Fibroblast of lung (primary cell): Measurements from ENCODE around the gene SLC9A3. TPM values are rescaled to one million over a fixed set of nuclear protein-coding genes. Genes with fewer than 3 reads are reported as not detected.
"Not testable (repeated sequence)": the region's sequence is repeated elsewhere in the genome, so short reads cannot be mapped to it uniquely, and the experiment has no call there.

Experiments
- DNase-seq, 2 donors: peaks; one replicate each; pipeline versions ENCODE4 v3.0.0 to v3.0.0-alpha.2; 2010; ENCODE audit warnings: low read depth in 2 of 2
- H2AFZ ChIP-seq: 2 replicates; pipeline ENCODE4 v1.5.1; 2012; ENCODE audit warnings: low read length, control low read depth, inconsistent platforms
- H3K27ac ChIP-seq: 2 replicates; pipeline ENCODE4 v1.5.1; 2011; ENCODE audit warnings: low read length, control low read depth; ENCODE audit not compliant: insufficient read depth
- H3K27me3 ChIP-seq: 2 replicates; pipeline ENCODE4 v1.5.1; 2011; ENCODE audit warnings: mild to moderate bottlenecking, low read length; ENCODE audit not compliant: control insufficient read depth, insufficient read depth
- H3K36me3 ChIP-seq: 2 replicates; pipeline ENCODE4 v1.5.1; 2011; ENCODE audit warnings: low read length; ENCODE audit not compliant: control insufficient read depth, insufficient read depth
- H3K4me1 ChIP-seq: 2 replicates; pipeline ENCODE4 v1.5.1; 2011; ENCODE audit warnings: low read length; ENCODE audit not compliant: control insufficient read depth, insufficient read depth; ENCODE audit errors: extremely low read depth
- H3K4me2 ChIP-seq: 2 replicates; pipeline ENCODE4 v1.5.1; 2011; ENCODE audit warnings: low read length, control low read depth; ENCODE audit not compliant: insufficient read depth; ENCODE audit errors: extremely low read depth
- H3K4me3 ChIP-seq, 4 experiments: fragments of 200-600 bp in 1 of 4; sonication (generic) in 1 of 4; replicated peaks in 1 of 4; 2 replicates each; pipeline ENCODE4 v1.5.1; 2011 to 2016; ENCODE audit warnings: low read length in 4 of 4, low read depth in 3 of 4, mild to moderate bottlenecking in 3 of 4, control low read depth in 2 of 4, inconsistent platforms in 1 of 4, mixed read lengths in 1 of 4; ENCODE audit not compliant: insufficient read depth in 1 of 4; ENCODE audit errors: control extremely low read depth in 1 of 4
- H3K79me2 ChIP-seq: 2 replicates; pipeline ENCODE4 v1.5.1; 2012; ENCODE audit warnings: mild to moderate bottlenecking, low read length, inconsistent platforms; ENCODE audit not compliant: control insufficient read depth, insufficient read depth
- H3K9ac ChIP-seq: 2 replicates; pipeline ENCODE4 v1.5.1; 2011; ENCODE audit warnings: mild to moderate bottlenecking, low read length, control low read depth; ENCODE audit not compliant: insufficient read depth
- H3K9me3 ChIP-seq: 2 replicates; pipeline ENCODE4 v1.5.1; 2012; ENCODE audit warnings: low read depth, low read length; ENCODE audit not compliant: control insufficient read depth, insufficient read depth
- H4K20me1 ChIP-seq: 2 replicates; pipeline ENCODE4 v1.5.1; 2011; ENCODE audit warnings: low read length; ENCODE audit not compliant: control insufficient read depth, insufficient read depth; ENCODE audit errors: extremely low read depth
- EZH2 ChIP-seq: IDR thresholded peaks from 2 replicates; pipeline ENCODE4 v1.5.1; 2012; ENCODE audit warnings: low read length, control low read depth, mild to moderate bottlenecking; ENCODE audit errors: missing control alignments
- polyA plus RNA-seq, 2 donors: library from polyadenylated mRNA; depleted of rRNA in 1 of 2; stranded (reverse) in 1 of 2; unstranded in 1 of 2; fragments of >200 nt; gene quantifications; 2 replicates each; pipeline ENCODE4 v1.2.1, GENCODE V29; 2011 to 2012; ENCODE audit warnings: missing spikeins in 1 of 2
- total RNA-seq: library from RNA; depleted of rRNA; stranded (reverse); fragments of >200 nt; gene quantifications from 2 replicates; pipeline ENCODE4 v1.2.1, GENCODE V29; 2014
- TF ChIP-seq, protein P1 (sequence below), 2 donors: IDR thresholded peaks in 1 of 2; conservative IDR thresholded peaks in 1 of 2; 1 replicate in 1 of 2; 2 replicates in 1 of 2; pipeline ENCODE4 v1.5.1; 2011 to 2012; ENCODE audit warnings: low read length in 2 of 2, control low read depth in 1 of 2, inconsistent platforms in 1 of 2, low read depth in 1 of 2, mild to moderate bottlenecking in 1 of 2

The SLC9A3 gene
- total and polyA plus RNA-seq, 2 donors (not counting 1 experiment from before 2014, with no cell fraction given), result 0.50 to 0.84 TPM

DNA sequence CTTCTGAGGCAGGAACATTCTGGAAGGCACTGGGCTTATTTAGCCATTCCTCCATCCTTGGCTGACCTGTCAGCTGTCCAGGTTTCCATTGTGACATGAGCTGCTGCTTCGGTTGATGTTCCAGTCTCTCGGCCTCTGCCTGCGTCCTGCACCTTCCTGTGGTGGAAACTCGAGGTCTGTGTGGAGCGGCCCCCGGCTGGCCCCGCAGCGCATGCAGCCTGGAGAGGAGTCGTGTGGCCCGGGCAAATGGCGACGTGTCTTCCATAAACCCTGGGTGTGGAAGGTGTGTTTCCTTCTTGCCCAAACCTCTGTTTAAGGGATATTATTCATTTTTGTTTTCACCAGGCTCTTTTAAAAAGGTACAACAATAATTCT lies 36.5 kb upstream of the SLC9A3 start:
- H3K4me1 ChIP-seq, result no peaks in the 10 kb centered on the region
- no peaks in the 10 kb centered on the region for H4K20me1 ChIP-seq
- H3K27me3 ChIP-seq, result peaks cover 5% of the 10 kb centered on the region
- no peak overlapping the region for H3K4me2 ChIP-seq
- no peak overlapping the region for H3K4me3 ChIP-seq
- H3K9me3 ChIP-seq, result no peaks in the 10 kb centered on the region
- H2AFZ ChIP-seq, result no peak overlapping the region
- no peak overlapping the region for H3K27ac ChIP-seq
- no peak for DNase-seq
- H3K79me2 ChIP-seq, result no peaks in the 10 kb centered on the region
- no peak overlapping the region for H3K9ac ChIP-seq
- H3K36me3 ChIP-seq, result no peaks in the 10 kb centered on the region
- no peak for TF ChIP-seq EZH2
- TF ChIP-seq, protein P1, sequence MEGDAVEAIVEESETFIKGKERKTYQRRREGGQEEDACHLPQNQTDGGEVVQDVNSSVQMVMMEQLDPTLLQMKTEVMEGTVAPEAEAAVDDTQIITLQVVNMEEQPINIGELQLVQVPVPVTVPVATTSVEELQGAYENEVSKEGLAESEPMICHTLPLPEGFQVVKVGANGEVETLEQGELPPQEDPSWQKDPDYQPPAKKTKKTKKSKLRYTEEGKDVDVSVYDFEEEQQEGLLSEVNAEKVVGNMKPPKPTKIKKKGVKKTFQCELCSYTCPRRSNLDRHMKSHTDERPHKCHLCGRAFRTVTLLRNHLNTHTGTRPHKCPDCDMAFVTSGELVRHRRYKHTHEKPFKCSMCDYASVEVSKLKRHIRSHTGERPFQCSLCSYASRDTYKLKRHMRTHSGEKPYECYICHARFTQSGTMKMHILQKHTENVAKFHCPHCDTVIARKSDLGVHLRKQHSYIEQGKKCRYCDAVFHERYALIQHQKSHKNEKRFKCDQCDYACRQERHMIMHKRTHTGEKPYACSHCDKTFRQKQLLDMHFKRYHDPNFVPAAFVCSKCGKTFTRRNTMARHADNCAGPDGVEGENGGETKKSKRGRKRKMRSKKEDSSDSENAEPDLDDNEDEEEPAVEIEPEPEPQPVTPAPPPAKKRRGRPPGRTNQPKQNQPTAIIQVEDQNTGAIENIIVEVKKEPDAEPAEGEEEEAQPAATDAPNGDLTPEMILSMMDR (conservative IDR thresholded peaks at IDR 0.05 in 1 of 2, IDR thresholded peaks at IDR 0.05 in 1 of 2; ENCODE audit: low read depth in 1 of 2, low read length in 2 of 2), result no peak

DNA sequence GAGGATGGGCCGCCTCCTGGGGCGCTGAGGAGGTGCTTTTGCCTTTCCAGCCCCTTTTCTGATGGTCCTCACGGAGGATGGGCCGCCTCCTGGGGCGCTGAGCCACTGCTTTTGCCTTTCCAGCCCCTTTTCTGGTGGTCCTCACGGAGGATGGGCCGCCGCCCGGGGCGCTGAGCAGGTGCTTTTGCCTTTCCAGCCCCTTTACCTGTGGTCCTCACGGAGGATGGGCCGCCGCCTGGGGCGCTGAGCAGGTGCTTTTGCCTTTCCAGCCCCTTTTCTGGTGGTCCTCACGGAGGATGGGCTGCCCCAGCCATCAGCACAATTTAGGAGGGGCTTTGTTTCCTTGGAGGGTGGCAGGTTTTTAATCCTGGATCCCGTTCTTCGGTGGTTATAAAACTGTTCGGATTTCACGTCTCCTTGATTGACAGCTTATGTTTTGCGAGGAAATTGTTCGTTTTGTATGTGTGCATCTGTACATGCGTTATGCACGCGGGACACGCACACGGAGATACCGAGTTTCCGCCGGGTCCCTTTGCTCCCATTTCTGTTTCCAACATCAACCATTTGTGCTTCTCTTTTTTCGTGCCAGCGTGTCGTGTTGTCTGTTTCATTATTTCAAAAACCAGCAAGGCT lies 34.7 kb upstream of the SLC9A3 start:
- no peaks in the 10 kb centered on the region for H3K9me3 ChIP-seq
- TF ChIP-seq, protein P1 (conservative IDR thresholded peaks at IDR 0.05 in 1 of 2, IDR thresholded peaks at IDR 0.05 in 1 of 2; ENCODE audit: low read depth in 1 of 2, low read length in 2 of 2), result no peak
- TF ChIP-seq EZH2, result no peak
- no peak overlapping the region for H3K4me3 ChIP-seq
- DNase-seq, result no peak
- H3K27me3 ChIP-seq, result peaks cover 3% of the 10 kb centered on the region
- H3K4me2 ChIP-seq, result no peak overlapping the region
- H3K27ac ChIP-seq, result no peak overlapping the region
- no peak overlapping the region for H3K9ac ChIP-seq
- no peak overlapping the region for H2AFZ ChIP-seq
- no peaks in the 10 kb centered on the region for H3K4me1 ChIP-seq
- H3K36me3 ChIP-seq, result no peaks in the 10 kb centered on the region
- no peaks in the 10 kb centered on the region for H3K79me2 ChIP-seq
- no peaks in the 10 kb centered on the region for H4K20me1 ChIP-seq

DNA sequence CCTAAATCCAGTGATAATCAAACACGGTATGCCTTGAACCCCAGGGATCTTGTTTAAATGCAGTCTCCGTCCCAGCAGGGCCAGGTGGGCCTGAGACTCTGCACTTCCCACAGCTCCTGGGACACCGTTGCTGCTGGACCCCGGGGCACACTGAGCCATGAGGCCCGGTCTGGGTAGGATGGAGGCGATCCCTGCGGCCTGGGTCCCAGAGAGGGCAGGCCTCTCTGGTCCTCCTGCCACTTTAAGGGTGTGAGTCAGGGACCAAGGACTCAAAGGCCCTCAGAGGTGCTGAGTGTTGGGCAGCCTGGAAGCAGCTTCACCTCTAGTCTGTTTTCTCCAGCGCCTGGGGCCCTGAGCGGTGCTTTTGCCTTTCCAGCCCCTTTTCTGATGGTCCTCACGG lies 34.1 kb upstream of the SLC9A3 start:
- no peak overlapping the region for H2AFZ ChIP-seq
- no peak for DNase-seq
- H3K4me2 ChIP-seq, result no peak overlapping the region

DNA sequence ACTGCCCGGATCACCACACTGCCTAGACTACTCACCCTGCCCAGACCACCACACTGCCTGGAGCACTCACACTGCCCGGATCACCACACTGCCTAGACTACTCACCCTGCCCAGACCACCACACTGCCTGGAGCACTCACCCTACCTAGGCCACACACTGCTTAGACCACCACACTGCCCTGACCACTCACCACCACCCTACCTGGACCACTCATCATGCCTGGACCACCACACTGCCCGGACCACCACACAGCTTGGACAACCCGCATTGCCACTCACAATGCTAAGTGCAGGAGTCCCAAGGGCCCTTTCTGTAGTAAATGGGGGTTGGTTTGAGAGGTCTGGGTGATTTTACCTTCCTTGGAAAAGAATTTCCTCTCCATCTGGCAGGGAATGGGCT lies 33.7 kb upstream of the SLC9A3 start:
- DNase-seq, H3K9me3 ChIP-seq, H2AFZ ChIP-seq, H3K36me3 ChIP-seq, H3K27me3 ChIP-seq, H3K9ac ChIP-seq, H3K79me2 ChIP-seq, H3K4me1 ChIP-seq, H3K27ac ChIP-seq, H3K4me3 ChIP-seq, H3K4me2 ChIP-seq, H4K20me1 ChIP-seq: not testable (repeated sequence)

More for the DNA sequence above, 34.1 kb upstream of the SLC9A3 start:
- Histone ChIP-seq H3K4me3 (no peak overlapping the region), H4K20me1 (no peaks in the 10 kb centered on the region), H3K9ac (no peak overlapping the region), H3K36me3 (no peaks in the 10 kb centered on the region), H3K27me3 (peaks cover 3% of the 10 kb centered on the region), H3K27ac (no peak overlapping the region), H3K4me1 (no peaks in the 10 kb centered on the region), H3K9me3 (no peaks in the 10 kb centered on the region), H3K79me2 (no peaks in the 10 kb centered on the region)
- no peak for TF ChIP-seq EZH2
- TF ChIP-seq, protein P1 (conservative IDR thresholded peaks at IDR 0.05 in 1 of 2, IDR thresholded peaks at IDR 0.05 in 1 of 2; ENCODE audit: low read depth in 1 of 2, low read length in 2 of 2), result no peak
